ENCODE data around the gene TMEM108. TPM values are rescaled to one million over a fixed set of nuclear protein-coding genes. Genes with fewer than 3 reads are reported as not detected.

The TMEM108 gene
- total RNA-seq, 1 donor = not detected

- TF ChIP-seq, protein P1, sequence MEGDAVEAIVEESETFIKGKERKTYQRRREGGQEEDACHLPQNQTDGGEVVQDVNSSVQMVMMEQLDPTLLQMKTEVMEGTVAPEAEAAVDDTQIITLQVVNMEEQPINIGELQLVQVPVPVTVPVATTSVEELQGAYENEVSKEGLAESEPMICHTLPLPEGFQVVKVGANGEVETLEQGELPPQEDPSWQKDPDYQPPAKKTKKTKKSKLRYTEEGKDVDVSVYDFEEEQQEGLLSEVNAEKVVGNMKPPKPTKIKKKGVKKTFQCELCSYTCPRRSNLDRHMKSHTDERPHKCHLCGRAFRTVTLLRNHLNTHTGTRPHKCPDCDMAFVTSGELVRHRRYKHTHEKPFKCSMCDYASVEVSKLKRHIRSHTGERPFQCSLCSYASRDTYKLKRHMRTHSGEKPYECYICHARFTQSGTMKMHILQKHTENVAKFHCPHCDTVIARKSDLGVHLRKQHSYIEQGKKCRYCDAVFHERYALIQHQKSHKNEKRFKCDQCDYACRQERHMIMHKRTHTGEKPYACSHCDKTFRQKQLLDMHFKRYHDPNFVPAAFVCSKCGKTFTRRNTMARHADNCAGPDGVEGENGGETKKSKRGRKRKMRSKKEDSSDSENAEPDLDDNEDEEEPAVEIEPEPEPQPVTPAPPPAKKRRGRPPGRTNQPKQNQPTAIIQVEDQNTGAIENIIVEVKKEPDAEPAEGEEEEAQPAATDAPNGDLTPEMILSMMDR (IDR thresholded peaks at IDR 0.05; ENCODE audit: insufficient read depth, low read length) = no peak
- H3K4me3 ChIP-seq (ENCODE audit: low read depth, low read length) = peak overlapping the region; percentile 37
- DNase-seq (ENCODE audit: low read depth) = peak; percentile 1
These were observed 662 bp downstream of the TMEM108 start for GRCh38 chr3:133038731-133039375.

DNA sequence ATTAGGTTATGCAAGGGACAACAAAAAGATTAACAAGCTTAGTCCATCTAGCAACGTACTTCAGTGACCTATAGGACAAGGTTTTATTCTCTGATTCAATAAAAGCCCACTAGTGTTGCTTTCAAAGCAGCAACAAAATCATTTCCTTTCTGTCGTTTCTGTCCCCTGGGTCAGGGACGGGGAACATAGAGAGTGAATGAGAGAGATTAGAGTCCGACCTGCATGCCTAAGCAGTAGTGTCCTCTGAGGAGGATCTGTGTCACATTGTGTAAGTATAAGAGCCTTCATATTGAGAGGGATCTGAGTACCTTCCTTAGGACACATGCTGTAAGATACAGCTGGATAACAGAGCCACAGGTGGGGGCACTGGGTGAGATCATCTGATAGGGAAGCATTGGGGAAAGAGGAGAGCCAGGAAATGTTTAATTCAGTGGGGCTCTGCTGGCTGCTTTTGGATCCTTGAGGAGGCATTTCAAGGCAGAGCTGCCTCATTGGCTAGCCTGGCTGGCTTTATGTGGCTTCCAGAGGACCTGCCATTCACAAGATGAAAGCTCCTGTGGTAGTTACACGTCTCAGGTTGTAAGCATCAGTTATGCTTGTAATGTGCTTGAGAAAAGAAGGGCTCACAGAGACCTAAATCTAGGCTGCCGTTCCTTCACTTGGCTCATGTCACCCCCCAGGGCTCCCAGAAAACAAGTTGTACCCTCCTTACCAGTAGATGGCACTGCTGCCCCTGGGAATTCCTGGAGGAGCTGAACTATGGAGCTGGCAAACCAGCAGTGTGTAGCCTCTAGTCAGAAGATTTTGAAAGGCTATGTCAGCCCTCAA, 2.7 kb downstream of the TMEM108 start:
- DNase-seq (ENCODE audit: low read depth) = peak; percentile 71
- TF ChIP-seq, protein P1 (IDR thresholded peaks at IDR 0.05; ENCODE audit: insufficient read depth, low read length) = peak; percentile 75
- H3K4me3 ChIP-seq (ENCODE audit: low read depth, low read length) = no peak overlapping the region

GRCh38 chr3:133041524-133041829, 3.3 kb downstream of the TMEM108 start:
- no peak for DNase-seq (ENCODE audit: low read depth)
- H3K4me3 ChIP-seq (ENCODE audit: low read depth, low read length) = no peak overlapping the region
- TF ChIP-seq, protein P1 (IDR thresholded peaks at IDR 0.05; ENCODE audit: insufficient read depth, low read length) = no peak

DNA sequence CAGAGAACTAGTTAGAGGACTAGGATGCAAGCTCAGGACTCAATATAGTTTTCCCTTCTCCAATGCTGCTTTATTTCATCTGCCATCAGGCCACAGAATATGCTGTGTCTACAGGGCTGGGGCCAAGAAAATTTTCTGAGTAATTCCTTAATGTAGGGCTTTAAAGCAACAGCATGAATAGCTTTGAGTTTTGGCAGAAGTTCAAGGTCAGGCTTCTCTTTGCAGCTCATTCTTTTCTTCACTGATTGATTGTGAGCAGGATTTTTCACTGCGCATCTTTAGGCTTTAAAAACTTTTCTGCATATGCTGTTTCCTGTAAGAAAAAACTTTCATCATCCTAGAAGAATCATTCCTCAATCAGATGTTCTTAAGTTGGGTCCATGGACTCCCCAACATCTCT, 4.6 kb downstream of the TMEM108 start:
- TF ChIP-seq, protein P1 (IDR thresholded peaks at IDR 0.05; ENCODE audit: insufficient read depth, low read length) = no peak

DNA sequence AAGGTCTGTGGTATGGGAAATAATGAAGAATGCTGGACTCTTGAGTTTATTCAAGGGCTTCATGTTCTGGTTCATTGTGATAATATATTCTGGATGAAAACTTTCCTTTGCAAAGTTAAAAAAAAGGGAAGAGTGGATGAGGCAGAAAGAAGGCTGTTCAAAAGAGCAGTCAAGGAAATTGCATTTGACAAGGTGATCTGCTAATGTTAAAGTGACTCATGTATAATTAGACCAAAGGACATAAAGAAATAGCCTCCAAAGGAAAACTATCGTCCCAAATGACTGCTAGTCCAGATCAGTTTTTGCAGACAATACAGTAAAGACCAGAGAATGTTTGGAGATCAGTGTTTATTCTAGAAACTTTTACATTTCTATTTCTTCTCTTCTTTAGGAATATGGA, 9.8 kb downstream of the TMEM108 start:
- H3K4me3 ChIP-seq (ENCODE audit: low read depth, low read length) = no peak overlapping the region
- TF ChIP-seq, protein P1 (IDR thresholded peaks at IDR 0.05; ENCODE audit: insufficient read depth, low read length) = no peak
- DNase-seq (ENCODE audit: low read depth) = no peak

More for the DNA sequence above, 4.6 kb downstream of the TMEM108 start:
- H3K4me3 ChIP-seq (ENCODE audit: low read depth, low read length) = no peak overlapping the region
- peak; percentile 1 for DNase-seq (ENCODE audit: low read depth)

- TF ChIP-seq, protein P1 (IDR thresholded peaks at IDR 0.05; ENCODE audit: insufficient read depth, low read length) = no peak
- no peak for DNase-seq (ENCODE audit: low read depth)
- H3K4me3 ChIP-seq (ENCODE audit: low read depth, low read length) = no peak overlapping the region
These were observed 11.3 kb downstream of the TMEM108 start for GRCh38 chr3:133049491-133049890.

Measured in fibroblast of the aortic adventitia (primary cell).